Upper lobe of left lung (tissue), 4 donors: ENCODE data around the gene PGPEP1.

Source experiments
- POLR2A ChIP-seq, 4 donors: fragments of 450-650 bp; IDR thresholded peaks; one replicate each; pipeline ENCODE4 v1.5.1; 2016 to 2017; ENCODE audit warnings: antibody characterized with exemption in 4 of 4, mild to moderate bottlenecking in 2 of 4
- TF ChIP-seq, protein P1 (sequence below), 6 experiments: fragments of 450-650 bp in 4 of 6; fragments of 200-600 bp in 2 of 6; sonication (generic) in 2 of 6; IDR thresholded peaks; one replicate each; pipeline ENCODE4 v1.5.1; 2016 to 2019; ENCODE audit warnings: antibody characterized with exemption in 6 of 6

DNA sequence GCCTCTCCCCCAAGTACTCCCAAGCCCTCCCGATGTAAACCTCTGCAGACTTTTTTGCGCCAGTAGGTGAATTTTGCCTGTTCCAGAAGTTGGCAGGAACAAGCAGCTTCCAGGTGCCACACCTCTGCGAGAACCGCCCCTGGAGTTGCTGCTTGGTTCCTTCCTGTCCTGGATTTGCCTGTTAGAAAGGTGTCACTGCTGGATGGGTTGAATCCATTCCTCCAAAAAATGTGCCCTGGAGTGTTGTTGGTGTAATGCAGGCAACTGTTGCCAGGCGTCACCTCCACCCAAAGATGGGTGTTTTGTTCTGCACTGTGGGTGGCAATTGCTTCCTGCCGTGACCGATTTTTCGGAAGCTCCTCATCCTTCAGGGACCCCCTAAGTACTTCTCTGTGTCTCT lies 5.7 kb downstream of the PGPEP1 start:
- TF ChIP-seq POLR2A (IDR thresholded peaks at IDR 0.05), result no peak
- TF ChIP-seq, protein P1, sequence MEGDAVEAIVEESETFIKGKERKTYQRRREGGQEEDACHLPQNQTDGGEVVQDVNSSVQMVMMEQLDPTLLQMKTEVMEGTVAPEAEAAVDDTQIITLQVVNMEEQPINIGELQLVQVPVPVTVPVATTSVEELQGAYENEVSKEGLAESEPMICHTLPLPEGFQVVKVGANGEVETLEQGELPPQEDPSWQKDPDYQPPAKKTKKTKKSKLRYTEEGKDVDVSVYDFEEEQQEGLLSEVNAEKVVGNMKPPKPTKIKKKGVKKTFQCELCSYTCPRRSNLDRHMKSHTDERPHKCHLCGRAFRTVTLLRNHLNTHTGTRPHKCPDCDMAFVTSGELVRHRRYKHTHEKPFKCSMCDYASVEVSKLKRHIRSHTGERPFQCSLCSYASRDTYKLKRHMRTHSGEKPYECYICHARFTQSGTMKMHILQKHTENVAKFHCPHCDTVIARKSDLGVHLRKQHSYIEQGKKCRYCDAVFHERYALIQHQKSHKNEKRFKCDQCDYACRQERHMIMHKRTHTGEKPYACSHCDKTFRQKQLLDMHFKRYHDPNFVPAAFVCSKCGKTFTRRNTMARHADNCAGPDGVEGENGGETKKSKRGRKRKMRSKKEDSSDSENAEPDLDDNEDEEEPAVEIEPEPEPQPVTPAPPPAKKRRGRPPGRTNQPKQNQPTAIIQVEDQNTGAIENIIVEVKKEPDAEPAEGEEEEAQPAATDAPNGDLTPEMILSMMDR (IDR thresholded peaks at IDR 0.05), result no peak
